HG02840 (cell line): ENCODE measurements around the gene CTXN3.
"Not testable (repeated sequence)": the region's sequence is repeated elsewhere in the genome, so short reads cannot be mapped to it uniquely, and the experiment has no call there.

Experiments
- ATAC-seq: cut with Tn5 transposase; IDR thresholded peaks from one replicate; pipeline ENCODE4 v1.9.1; 2021; ENCODE audit warnings: mild to moderate bottlenecking, moderate library complexity, moderate number of reproducible peaks; ENCODE audit not compliant: unreplicated experiment, low FRiP score

Gene CTXN3

DNA sequence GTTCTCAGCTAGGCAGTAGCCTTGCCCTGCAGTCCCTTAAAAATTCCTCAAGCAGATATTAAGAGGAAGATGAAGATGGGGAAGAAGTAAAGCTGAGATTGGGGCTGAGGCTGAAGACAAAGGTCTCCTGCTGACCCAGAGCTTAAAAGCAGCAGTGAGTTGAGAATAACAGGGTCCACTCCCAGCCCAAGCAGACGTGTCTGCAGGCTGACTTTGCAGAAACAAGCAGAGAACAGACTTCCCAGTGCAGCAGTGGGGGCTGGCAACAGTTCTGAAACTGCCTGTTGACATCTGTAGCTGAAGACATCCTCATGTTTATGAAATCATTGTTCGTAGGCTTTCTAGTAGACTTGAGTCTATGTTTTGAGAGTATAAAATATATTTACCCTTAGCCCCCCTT lies 1.1 kb downstream of the CTXN3 start:
- ATAC-seq: no peak

DNA sequence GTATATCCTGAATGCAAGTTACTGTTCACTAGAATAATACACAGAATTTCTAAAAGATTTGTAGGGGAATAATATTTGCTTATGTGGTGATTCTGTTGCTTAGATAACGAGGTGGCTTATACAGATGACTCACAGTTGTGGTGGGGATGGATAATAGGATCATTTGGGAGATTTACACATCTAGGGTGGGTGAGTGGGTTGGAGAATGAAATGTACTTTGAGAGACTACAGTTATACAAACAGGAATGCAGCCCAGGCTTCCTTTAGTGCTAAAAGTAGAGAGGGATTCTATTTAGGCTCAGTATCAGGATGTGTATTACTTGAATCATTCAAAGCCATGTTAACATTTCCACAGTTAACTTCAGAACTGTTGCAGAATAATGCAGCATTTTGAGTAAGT lies 1.8 kb downstream of the CTXN3 start:
- ATAC-seq: no peak

DNA sequence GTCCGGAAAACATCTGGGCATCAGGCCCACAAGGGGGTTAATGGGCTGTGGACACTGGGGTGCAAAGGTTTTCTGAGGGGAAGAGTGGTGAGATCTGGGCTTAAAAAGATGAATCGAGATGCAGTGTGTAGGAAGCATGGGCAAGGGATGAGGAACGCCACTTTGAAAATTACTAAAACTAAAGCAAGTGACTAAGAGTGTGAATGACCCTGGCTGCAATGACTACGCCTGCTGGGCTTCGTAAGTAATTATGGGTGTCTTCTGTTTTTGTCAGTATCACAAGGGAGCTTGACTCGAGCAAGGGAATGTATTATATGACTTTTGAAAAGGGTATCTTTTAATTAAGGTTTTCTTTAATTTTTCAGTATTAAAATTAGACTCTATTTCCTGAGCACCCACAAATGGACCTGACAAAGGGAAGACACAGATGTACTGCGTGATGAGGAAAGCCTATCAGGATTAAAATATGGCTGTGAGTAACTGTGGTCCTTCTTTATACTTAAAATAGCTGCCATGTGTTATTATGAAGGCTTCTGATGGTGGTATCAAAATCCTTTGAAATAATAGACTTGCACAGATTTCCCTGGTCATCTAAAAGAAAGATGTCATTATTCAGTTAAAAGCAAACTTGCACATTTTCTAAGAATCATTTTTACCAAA lies 4.2 kb downstream of the CTXN3 start:
- ATAC-seq: no peak

DNA sequence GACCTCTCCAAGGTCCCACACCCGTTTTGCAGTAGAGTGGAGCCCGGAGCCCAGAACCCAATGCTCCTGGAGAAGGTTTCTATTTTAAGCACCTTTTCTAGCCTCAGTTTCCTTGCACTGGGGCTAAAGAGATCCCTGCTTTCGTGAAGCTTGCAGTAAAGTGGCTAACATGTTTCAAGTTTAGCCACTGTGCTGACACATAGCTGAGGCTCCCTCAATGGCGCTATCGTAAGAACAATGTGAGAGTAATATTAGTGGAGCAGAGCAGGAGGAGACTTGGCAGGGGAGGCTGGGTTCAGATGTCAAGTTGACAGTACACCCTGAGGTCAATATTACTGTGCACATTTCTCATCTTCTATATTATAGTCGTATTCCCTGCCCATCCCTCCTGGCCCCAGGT lies 7.9 kb downstream of the CTXN3 start:
- ATAC-seq: no peak

DNA sequence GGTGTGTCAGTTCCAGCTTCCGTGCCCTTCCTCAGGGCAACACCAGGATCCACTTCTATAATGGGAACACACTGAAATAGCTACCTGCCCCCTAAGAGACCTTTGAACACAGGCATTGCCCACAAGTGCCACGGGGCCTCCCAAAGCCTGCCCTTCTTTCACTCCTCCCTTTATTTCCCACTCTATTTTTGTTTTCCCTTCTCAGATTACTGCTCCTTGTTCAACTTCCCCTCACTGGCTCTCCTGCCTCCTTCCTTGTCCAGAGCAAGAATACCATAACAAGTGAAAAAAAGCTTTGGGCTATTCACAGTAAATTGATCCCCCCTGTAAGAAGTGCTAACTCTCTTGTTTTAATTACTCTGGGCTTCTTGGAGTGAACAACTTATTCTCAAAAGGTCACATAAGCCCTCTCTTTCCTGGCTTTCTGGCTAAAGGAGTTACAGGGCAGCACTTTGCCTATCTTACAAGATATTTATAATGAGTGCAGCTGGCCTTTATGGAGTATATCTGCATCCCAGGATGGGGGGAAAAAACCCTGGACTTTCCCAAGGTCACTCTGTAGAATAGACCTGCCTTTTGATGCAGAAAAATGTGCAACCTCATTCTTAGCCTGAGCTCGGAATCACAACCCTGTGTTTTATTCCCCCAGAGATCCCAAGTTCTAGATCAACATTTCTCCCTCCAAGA lies 11.3 kb downstream of the CTXN3 start:
- no peak for ATAC-seq

DNA sequence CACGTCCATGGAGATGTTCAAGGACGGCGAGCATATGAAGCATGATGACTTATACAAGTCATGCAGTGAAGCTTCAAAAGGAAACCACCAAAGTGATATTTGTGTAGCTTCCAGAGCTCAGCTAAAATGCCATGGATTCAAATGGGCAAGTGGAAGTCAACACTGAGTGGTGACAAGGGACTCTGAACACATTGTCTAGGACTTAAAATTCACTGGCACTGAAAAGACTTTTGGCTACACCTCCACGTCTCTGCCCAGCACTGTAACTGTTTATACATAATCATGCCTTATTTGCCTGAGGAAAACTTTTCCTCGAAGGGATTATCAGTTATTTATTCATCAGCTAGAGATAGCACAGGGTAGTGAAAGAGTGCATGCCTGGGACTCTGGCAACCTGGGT lies 15.2 kb downstream of the CTXN3 start:
- no peak for ATAC-seq

DNA sequence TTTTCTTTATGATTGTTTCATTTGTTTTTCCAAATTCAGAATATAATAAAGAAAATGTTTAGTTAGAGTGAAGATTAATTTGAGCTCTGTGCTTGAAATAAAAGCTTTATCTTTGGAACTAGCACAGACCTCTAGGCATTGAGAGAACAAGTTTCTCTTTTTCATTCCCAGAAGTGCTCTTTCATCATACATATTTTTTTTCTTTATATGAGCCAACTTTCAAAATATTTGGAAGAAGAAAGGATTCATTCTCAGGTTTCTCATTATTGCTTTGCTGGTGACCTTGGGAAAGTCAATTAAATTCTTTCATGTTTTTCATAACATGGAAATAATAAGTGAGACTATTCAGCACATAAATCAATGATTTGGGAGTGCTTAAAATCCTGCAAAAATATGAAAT lies 16.8 kb downstream of the CTXN3 start:
- ATAC-seq: no peak

DNA sequence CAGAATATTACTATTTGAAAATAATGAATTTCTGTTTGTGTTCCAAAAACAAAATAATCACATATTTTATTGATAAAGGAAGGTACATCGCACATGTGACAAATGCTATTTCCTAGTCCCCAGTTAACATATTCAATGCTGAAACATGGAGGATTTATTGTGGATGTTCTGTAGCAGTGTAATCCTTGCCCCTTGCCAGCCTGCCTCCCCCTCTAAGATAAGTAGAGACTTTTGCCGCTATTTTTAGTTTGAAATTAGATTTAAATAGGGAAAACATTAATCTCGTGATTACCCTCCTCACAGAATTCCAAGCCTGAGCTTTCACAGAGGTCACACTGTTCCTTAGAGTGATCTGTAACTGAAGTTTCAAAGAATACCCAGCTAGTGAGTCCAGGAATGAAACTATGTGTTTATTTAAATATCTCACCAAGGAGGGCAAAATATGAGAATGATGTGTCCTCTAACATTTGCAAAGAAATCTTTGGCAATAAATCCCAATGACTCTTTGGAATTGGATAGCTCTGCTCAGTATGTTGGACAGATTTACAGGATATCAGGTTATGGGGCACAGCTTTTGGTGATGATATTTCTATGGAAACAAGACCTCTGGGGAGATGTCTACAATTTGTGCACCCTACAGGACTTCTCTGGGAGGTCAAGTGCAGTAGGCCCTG lies 17.3 kb downstream of the CTXN3 start:
- ATAC-seq: no peak

DNA sequence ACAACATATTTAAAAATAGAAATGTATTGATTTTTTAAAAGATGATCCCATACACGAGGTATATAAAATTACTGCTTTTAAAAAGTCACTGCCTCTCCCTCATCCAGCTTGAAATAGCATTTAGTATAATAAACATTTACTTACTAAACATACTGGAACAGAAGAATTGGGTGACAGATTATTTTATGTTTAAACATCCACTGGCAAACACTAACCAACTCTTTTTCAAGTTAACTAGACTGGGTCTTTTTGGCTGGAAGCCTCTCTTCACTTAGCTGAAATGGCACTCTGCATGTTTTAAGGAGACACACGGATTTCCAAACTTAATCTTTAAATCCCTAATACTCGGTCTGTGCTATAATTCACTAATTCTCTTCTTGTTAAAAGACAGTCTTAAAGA lies 19.0 kb downstream of the CTXN3 start:
- no peak for ATAC-seq

DNA sequence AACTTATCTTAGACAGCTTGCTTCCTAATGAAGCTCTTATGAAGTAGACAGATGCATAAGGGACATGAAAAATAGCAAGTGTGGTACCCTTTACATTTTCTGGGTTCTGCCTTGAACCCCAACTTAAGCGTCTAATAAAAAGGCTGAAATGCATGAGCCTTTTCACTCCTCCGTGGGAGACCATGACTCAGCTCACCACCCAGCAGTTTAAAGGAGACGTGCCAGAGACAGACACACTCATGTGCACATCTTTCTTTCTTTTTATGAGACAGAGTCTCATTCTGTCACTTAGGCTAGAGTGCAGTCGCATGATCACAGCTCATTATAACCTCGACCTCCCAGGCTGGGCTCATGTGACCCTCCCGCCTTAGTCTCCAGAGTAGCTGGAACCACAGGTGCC lies 22.3 kb downstream of the CTXN3 start:
- ATAC-seq: no peak

DNA sequence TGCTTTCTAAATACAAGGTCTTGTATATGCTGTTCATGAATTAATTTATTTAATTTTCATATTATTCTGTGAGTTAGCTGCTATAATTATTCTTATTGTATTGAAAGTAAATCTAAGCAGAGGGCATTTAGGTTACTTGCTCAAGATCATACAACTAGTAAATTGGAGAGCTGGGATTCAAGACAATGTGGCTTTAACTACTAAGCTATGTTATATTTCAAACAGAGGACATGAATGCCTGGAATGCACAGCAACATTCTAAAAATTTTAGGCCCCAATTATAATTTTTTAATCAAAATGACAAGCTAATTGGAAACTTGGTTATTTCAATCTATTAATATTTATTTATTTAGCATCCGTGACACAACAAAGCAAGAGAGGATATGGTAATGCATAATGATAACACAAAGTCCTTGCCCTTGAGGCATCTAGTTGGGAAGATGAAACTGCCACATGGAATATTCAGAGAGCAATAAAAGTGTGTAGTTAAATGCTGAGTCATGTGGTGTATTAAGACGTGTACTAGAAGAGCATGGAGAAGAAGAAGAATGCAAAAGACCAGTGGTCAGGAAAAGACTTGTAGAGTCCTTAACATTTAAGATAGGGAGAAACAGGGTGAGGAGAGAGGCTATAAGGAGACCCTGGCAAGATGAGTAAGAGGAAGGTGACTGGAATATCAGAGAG lies 24.4 kb downstream of the CTXN3 start:
- ATAC-seq: no peak

DNA sequence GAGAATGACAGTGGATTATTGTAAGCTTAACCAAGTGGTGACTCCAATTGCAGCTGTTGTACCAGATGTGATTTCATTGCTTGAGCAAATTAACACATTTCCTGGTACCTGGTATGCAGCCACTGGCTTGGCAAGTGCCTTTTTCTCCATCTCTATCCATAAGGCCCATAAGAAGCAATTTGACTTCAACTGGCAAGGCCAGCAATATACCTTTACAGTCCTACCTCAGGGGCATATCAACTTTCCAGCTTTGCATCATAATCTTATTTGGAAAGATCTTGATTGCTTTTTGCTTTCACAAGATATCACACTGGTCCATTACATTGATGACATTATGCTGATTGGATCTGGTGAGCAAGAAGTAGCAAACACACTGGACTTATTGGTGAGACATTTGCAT lies 28.1 kb downstream of the CTXN3 start:
- ATAC-seq: not testable (repeated sequence)

DNA sequence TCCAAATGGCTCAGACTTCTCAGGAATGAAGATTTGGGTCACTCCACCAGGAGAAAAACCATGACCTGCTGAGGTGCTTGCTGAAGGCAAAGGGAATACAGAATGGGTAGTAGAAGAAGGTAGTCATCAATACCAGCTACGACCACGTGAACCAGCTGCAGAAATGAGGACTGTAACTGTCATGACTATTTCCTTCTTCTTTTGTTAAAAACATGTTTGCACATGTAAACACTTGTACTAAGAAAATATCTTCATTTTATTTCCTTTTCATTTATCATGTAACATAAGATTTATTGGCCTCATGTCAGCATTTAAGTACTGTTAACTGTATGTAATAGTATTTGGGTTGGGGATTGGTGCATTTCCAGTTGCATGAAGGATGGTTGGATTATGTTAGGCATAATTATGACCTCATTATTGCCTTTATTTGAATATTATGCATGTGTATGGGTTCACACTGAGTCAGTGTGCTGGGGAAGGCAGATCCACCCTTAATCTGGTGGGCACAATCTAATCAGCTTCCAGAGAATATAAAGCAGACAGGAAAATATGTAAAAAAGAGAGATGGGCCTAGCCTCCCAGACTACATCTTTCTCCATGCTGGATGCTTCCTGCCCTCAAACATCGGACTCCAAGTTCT lies 30.9 kb downstream of the CTXN3 start:
- not testable (repeated sequence) for ATAC-seq

DNA sequence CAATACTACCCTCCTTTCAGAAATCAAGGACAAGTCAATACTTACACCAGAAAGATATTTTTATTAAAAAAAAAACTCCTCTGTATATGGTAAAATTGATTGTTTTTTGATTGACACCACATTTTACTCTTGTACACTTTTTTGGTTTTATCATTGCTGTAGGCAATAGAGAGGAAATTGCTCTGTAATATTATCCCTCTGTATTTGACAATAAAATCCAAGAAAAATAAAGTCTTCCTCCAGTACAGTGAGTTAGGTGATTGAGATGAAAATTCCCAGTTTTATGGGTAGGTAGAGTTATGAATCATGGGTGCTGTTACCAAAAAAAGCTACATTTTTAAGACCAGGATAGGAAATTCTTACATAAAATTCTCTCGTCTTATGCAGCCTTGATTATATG lies 31.7 kb downstream of the CTXN3 start:
- no peak for ATAC-seq

DNA sequence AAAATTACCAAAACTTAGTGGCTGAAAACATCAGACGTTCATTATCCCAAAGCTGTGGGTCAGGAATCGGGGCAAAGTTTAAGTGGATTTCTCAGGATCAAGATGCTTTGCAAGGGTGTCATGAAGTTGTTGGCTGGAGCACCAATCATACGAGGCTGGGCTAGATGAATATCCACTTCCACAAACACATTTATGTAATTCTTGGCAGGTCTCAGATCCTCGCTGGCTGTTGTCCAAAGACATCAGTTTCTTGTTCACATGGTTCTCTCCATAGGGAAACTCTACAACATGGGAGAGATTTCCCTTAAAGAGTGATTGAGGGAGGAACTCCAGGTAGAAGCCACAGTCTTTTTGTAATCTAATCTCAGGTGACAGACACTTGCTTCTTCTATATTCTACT lies 34.1 kb downstream of the CTXN3 start:
- no peak for ATAC-seq

DNA sequence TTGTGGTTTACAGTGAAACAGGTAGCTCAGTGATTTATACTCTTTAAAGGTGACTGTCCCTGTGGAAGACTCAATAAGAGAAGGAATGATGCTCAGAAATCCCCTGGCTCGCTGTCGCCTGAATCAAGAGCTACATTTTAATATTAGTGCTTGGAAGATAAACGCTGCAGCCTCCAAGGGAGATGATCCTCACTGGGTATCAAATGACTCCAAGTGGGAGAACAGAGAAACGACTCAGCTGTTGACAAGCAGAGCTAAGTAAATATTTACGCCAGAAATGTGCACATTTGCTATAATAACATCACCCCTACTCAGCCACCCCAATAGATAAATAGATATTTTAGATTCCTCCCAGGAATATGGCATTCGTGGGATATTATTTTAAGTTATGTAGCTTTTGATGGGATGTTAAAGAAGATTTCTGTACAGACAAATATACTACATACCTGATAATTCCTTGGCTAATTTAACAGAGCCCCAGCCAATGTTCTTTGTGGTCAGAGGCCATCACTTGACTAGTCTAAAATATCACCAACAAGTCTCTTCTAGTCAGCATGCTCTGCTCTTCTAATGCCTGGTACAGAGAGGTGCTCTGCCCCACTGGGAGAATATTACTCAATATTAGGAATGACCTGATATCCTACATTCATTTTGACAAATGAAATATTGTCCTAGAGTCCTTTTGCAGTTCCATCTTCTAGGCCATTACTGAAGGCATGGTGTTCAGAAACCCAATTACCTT lies 36.0 kb downstream of the CTXN3 start:
- no peak for ATAC-seq

DNA sequence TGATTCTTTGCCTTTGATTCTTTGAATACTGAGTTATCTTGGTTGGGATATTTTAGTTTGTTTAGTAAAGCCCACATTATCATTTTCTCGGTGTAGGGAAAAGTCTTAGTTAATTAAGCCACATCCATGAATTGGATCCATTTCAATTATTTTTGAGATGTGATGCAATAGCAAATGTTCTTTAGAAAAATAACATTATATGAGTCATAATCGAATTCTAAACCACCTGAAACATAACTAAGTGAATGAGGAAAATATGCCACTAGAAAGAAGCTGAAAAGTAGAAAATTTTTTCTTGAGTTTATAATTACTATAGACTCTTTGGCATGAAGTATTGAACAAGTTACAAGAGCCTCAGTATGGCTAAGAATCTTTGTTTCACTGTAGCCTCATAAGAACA lies 36.8 kb downstream of the CTXN3 start:
- no peak for ATAC-seq

DNA sequence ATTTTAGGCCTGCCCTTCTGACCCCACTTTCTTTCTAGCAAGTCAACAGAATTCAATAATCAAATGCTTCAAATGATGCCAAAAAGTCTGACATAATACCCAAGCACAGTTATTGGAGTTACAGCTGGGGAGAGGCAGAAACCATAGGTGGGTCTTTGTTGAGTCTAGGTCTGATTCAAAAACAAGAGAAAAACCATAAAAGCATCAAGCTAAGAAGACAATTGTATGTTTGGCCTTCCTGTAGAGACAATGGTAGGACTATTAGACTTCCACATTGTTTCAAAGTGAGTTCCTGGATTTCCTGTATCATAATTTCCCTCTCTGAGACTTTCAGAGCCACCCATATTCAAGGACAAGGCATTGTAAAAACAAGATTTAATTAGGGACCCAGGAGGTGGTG lies 37.5 kb downstream of the CTXN3 start:
- no peak for ATAC-seq

DNA sequence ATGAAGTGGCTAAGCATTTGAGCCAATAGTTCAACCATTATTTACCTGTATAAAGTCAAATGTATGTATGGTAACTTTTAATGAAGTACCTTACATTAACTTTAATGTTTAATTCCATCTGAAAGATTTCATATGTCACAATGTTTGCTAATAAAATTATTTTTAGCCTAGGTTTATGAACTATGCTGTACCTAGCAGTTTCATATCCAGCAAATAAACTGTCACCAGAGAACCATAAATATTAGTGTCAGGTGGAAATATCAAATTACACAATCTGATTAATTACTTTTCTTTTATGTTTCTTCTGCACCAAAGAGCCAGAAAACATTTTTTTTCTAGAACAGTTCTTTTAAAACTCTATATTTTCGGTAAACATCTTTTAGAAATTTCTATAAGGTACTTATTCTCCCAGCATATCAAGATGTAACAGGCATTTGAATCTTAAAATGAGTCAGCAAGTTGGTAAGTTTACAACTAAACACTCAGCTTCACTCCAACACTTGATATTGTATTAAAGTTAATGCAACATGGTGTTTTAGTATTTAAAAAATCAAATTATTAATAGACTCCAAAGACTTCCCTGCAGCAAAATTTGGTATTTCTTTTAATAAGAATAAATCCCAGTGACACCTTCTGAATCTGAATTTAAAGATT lies 45.8 kb downstream of the CTXN3 start:
- no peak for ATAC-seq

DNA sequence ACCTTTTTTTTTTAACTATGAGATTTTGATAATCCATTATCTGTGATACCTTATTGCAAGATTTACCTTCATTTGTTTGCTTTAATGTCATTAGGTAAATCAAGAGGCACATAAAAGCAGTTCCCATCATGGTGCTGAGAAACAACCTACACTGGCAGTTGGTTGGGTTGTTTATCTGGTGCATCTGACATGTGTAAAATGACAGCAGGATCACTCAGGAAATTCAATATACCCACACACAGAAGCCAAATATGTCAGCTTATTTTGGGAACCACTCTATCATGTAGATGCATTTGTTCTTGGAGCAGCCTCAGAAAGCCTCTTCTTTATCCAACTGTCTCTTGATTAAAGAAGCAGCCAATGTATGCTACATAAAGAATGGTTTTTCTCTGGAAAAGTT lies 46.5 kb downstream of the CTXN3 start:
- ATAC-seq: no peak
